ENCODE data around the gene EMC8.

Gene EMC8

DNA sequence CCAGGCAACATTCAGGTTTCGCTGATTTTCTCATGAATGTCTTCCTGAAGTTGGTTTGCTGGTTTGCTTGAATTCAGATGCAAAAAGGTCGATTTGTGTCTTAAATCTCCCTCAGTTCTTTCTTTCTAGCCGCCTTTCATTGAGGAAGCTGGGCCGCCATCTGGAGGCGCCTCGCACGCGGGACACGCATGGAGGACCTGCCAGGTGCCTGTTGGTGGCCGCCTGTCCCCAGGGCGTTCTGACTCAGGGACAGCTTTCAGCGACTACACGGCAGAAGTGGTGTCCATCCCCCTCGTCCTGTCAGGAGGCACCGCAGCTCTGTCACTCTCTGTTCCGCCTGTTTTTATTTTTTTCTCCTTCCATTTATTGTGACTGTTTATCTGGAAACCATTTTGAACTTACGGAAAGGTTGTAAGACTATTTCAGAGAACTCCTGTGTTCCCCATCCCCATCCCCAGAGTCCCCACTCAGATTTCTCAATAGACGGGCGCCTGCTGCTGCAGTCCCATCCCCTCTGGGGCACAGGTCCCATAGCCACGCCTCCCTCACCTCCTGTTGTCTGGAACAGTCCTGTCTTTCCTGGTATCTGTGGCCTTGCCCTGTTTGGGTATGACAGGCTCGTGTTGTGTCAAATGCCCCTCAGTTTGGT lies 33.4 kb upstream of the EMC8 start:
- TF ChIP-seq, protein P1, sequence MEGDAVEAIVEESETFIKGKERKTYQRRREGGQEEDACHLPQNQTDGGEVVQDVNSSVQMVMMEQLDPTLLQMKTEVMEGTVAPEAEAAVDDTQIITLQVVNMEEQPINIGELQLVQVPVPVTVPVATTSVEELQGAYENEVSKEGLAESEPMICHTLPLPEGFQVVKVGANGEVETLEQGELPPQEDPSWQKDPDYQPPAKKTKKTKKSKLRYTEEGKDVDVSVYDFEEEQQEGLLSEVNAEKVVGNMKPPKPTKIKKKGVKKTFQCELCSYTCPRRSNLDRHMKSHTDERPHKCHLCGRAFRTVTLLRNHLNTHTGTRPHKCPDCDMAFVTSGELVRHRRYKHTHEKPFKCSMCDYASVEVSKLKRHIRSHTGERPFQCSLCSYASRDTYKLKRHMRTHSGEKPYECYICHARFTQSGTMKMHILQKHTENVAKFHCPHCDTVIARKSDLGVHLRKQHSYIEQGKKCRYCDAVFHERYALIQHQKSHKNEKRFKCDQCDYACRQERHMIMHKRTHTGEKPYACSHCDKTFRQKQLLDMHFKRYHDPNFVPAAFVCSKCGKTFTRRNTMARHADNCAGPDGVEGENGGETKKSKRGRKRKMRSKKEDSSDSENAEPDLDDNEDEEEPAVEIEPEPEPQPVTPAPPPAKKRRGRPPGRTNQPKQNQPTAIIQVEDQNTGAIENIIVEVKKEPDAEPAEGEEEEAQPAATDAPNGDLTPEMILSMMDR (IDR thresholded peaks at IDR 0.05): no peak

GRCh38 chr16:85830821-85831220 lies 31.5 kb upstream of the EMC8 start:
- TF ChIP-seq, protein P1 (IDR thresholded peaks at IDR 0.05): no peak

DNA sequence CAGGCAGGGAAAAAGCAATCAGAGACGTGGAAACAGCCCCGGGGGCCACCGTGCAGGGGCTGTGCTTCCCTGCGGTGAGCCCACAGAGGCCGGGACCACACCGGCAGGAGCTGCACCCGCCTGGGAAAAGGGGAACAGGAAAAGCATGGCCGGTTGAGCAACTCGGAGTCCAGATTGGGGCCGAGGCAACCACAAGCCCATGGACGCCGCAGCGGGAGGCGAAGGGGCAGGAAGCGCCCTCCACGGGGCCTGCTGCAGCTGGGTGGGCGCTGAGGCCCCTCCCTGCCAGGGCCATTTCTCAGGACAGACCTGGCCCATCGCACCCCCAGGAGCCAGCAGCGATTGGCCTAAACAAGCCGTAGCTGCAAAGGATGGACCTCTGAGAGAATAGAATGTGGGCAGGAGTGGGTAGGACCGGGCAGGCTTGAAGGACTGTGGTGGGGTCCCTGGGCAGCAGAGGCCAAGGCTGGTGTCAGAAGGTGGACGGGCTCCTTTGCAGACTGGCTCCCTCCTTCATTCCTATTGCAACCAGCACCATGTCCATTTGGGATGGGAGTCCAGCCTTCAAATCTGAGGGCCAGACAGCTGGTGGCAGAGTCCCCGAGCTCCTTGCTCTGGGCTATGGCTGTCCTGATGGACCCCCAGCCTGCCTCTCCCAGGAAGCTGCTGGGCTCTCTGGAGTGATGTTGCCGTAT lies 30.6 kb upstream of the EMC8 start:
- TF ChIP-seq, protein P1 (IDR thresholded peaks at IDR 0.05): no peak

DNA sequence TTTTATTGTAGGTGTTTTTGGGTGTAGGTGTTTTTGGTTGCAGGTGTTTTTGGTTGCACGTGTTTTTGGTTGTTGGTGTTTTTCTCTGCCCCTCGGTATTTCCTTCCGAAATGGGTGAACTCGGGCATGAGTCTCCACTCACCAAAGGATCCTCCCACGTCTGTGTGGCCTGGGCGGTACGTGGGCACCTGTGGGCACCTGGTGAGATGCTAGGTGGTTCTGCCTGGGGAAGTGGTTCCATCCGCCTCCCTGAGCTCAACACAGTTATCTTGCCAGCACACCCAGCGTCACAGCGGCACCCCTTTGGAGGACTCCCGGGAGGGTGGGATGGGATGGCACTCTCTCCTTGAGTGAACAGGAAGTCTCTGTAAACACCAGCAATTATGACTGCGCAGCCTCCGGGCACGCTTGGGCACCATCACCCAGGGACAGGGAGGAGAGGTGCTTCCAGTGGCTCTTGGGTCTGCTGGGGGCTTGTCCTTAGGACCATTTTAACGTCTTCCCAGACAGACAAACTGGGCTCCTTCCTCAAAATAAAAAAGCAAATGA lies 29.9 kb upstream of the EMC8 start:
- TF ChIP-seq, protein P1 (IDR thresholded peaks at IDR 0.05): no peak

DNA sequence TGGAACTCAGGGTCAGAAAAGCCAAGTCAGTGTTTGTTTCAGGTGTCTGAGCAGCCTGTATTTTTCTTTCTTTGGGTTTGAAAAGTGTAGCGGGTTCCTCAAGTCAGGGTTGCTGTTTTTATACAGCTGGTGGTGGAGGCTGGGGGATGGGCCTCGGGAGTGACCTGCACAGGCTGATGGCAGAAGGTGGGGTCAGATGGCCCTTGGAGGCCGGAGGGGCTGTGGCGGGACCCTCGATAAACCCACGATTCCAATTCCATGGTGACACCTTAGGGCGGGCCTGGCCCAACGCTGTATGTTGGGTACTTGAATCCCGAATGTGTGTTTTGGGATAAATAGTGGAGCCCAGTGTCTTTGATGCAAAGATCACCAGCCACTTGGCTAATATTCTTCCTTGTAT lies 28.8 kb upstream of the EMC8 start:
- TF ChIP-seq, protein P1 (IDR thresholded peaks at IDR 0.05): no peak

- TF ChIP-seq, protein P1 (IDR thresholded peaks at IDR 0.05): no peak
Observed at GRCh38 chr16:85826686-85827247, 27.4 kb upstream of the EMC8 start.

GRCh38 chr16:85825326-85825725 lies 26.0 kb upstream of the EMC8 start:
- TF ChIP-seq, protein P1 (IDR thresholded peaks at IDR 0.05): no peak

Data from LNCAP (cell line).